GM19099 (cell line): Measurements from ENCODE around the gene TRAF7.
A peak's percentile ranks its signal among the peaks of the same experiment; 100 is the strongest.

Experiments used
- POLR2A ChIP-seq: IDR thresholded peaks from 3 replicates; pipeline ENCODE4 v1.6.1; 2011; ENCODE audit warnings: low read depth; ENCODE audit not compliant: insufficient read length; ENCODE audit errors: extremely low read depth

TRAF7 gene

DNA sequence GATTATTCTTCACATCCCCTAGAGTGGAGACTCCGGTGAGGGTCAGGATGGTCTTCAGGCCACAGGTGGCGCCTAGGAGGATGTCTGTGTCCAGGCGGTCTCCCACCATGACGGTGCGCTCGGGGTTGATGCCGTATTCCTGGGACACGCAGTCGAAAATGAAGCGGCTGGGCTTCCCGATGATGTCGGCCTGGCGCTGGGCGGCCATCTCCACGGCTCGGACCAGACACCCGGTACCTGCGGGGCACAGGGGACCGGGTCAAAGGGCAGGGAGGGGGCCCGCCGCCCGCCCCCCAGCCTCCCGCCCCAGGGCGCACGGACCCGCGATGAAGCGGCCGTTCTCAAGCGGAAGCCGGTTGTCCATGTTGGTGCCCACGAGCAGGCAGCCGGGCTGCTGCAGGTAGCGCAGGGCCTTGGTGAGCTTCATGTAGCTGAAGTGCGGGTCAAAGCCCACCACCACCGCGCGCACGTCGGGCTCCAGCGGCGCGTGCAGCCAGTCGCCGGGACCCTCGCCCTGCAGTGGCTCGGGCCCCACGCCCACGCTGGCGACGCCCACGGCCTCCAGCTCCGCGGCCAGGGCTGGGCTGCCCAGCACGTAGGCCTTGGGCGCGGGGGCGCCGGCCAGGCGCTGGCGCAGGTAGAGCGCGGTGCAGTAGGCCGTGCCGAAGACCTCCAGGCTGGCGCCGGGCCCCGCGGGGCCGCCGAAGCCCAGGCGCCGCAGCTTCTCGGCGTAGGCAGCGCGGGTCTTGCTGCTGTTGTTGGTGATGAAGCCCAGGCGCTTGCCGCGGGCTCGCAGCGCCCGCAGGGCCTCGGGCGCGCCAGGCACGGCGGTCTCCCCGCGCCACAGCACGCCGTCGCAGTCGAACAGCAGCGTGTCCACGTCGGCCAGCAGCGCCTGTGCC, 58.5 kb downstream of the TRAF7 start:
- no peak for TF ChIP-seq POLR2A

DNA sequence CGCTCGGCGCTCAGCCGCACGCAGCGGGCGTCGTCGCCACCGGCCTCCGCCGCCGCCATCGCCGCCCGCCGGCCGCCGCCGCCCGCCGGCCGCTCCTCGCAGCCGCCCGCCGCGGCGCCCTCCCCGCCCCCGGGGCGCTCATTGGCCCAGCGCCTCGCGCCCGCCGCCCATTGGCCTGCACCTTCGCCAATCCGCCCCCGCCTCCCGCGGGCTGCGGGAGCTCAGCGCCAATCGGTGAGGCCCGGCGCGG, 59.1 kb downstream of the TRAF7 start, which contains the start of gene PGP:
TSS of gene PGP (minus strand) at position 122 of the 250 bp plus-strand sequence. CDS start at position 59, 63 bp downstream.
- TF ChIP-seq POLR2A = no peak

DNA sequence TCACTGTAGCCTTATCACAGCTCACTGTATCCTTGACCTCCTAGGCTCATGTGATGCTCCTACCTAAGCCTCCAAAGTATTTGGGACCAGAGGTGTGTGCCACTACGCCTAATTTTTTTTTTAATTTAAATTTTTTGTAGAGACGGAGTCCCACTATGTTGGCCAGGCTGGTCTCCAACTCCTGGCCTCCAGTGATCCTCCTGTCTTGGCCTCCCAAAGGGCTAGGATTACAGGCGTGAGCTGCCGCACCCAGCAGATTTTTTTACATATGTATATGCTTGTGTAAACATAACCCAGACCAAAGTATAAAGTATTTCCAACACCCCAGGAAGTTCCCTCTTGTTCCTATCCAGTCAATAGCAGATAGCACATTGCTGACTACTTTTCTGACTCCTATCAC, 60.7 kb downstream of the TRAF7 start:
- no peak for TF ChIP-seq POLR2A

DNA sequence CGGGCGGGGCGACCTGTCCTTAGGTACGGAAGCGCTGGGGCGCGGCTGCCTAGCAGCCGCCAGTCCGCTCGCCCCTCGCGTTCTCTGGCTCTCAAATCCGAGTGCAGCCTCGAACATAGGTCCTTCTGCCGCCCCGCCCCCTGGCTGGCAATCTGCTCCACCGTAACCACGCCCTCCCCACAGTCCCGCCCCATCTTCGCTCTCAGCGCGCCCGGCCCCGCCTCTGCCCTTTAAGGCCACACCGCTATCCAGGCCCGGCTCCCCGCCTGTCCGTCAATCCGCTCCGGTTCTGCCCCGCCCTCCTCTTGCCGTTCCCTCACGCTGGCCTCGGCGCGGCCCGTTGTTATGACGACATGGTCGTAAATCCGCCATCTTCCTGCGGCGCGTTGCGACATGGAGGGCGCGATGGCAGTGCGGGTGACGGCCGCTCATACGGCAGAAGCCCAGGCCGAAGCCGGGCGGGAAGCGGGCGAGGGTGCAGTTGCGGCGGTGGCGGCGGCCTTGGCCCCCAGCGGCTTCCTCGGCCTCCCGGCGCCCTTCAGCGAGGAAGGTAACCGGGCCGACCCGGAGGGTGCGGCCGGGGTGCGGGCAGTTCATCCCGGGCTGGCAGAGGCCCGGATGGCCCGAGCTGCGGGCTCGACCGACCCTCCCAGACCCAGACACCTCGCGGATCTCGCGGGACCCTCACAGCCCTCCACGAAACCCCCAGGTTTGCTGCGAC, 67.8 kb downstream of the TRAF7 start, which contains the start of gene E4F1:
TSS of gene E4F1 (plus strand) at position 371 of the 721 bp plus-strand sequence. CDS start at position 394, 23 bp downstream.
- peak; percentile 98 for TF ChIP-seq POLR2A

DNA sequence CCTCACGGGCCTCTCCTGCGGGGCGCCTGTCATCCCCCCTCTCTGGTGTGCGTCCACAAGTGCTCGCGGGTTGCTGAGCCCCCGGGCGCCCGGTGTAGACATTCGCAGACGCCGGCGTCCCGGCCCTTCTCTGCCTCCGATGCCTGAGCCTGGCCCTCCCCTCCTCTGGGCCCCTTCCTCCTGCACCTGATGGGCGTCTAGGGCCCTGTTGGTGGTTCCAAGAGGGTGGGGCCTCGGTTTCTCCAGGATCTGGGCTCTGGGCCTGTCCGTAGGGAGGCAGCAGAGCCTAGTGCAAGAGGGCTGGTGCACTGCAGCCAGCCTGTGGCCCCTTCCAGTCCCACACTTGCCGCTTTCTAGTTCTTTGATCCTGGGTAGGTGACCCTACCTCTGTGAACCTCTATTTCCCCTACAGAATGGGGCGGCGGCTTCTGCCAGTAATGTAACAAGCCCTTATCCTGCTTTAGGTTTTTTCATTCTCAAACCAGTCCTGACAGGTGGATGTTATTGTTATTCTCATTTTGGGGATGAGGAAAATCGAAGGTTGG, 68.4 kb downstream of the TRAF7 start:
- TF ChIP-seq POLR2A = no peak

DNA sequence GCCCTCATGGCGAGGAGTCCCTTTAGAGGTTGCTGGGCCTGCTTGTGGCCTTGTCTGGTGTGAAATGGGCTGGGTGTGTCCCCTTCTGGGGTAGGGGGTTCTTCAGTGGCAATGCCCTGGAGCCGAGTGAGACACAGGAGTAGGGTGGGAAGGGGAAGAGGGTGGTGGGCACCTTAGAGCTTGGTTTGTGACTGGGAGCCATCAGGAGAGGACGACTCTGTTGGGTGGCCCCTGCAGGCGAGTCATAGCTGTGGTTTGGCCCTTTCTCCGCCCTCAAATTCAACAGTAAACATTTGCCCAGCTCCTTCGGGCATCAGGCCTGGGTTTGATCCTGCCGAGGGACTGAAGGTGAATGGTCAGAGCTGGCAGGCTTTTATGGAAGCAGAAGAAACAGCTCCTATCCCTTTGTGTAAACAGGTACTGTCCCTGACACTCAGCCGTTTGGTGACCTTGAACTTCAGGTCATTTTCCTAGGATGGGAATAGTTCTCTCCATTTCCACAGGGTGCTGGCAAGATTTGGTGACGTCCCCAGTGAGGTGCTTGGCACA, 70.7 kb downstream of the TRAF7 start:
- no peak for TF ChIP-seq POLR2A

DNA sequence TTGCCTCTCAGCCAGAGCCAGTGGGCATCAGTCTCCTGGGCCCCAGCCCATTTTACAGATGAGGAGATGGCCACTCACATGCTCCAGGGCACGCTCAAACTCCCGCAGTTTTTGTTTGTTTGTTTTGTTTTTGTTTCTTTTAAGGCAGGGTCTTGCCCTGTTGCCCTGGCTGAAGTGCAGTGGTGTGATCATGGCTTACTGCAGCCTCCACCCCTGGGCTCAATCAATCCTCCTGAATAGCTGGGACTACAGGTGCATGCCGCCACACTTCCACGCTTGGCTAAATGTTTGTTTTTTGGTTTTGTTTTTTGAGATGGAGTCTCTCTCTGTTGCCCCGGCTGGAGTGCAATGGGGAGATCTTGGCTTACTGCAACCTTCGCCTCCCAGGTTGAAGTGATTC, 71.3 kb downstream of the TRAF7 start:
- TF ChIP-seq POLR2A = no peak
